Lung (tissue), 12 donors: Measurements from ENCODE around the gene G2E3. TPM values are rescaled to one million over a fixed set of nuclear protein-coding genes. Genes with fewer than 3 reads are reported as not detected.
"Not testable (repeated sequence)": the region's sequence is repeated elsewhere in the genome, so short reads cannot be mapped to it uniquely, and the experiment has no call there.

Experiments
- ATAC-seq: fragments of 200-7000 bp; cut with Tn5 transposase; one replicate; pipeline ENCODE4 v1.9.1; 2020; ENCODE audit warnings: moderate number of reproducible peaks; ENCODE audit not compliant: insufficient read depth, low FRiP score
- DNase-seq, 3 donors: peaks; one replicate each; pipeline ENCODE4 v3.0.0-alpha.2; 2013 to 2017
- H3K27ac ChIP-seq, 2 donors: one replicate each; pipeline ENCODE4 v1.5.1; 2013; ENCODE audit warnings: mild to moderate bottlenecking in 2 of 2, moderate library complexity in 2 of 2, control low read depth in 1 of 2, inconsistent platforms in 1 of 2, low read depth in 1 of 2, low read length in 1 of 2
- H3K27me3 ChIP-seq, 3 donors: one replicate each; pipeline ENCODE4 v1.5.1; 2013; ENCODE audit warnings: low read length in 2 of 3; ENCODE audit not compliant: control insufficient read depth in 3 of 3, insufficient read depth in 3 of 3
- H3K36me3 ChIP-seq, 4 donors: one replicate each; pipeline ENCODE4 v1.5.1; 2013; ENCODE audit warnings: low read length in 4 of 4, mild to moderate bottlenecking in 1 of 4, moderate library complexity in 1 of 4; ENCODE audit not compliant: control insufficient read depth in 4 of 4, insufficient read depth in 4 of 4
- H3K4me1 ChIP-seq, 5 donors: one replicate each; pipeline ENCODE4 v1.5.1; 2013; ENCODE audit warnings: low read length in 5 of 5, mild to moderate bottlenecking in 2 of 5, moderate library complexity in 1 of 5; ENCODE audit not compliant: control insufficient read depth in 5 of 5, insufficient read depth in 5 of 5
- H3K4me3 ChIP-seq: one replicate; pipeline ENCODE4 v1.5.1; 2013; ENCODE audit warnings: mild to moderate bottlenecking, control low read depth, moderate library complexity
- H3K9ac ChIP-seq, 2 donors: one replicate each; pipeline ENCODE4 v1.5.1; 2013; ENCODE audit warnings: low read length in 2 of 2, control low read depth in 1 of 2; ENCODE audit not compliant: insufficient read depth in 1 of 2
- H3K9me3 ChIP-seq, 4 donors: one replicate each; pipeline ENCODE4 v1.5.1; 2013; ENCODE audit warnings: low read length in 3 of 4, mild to moderate bottlenecking in 1 of 4, moderate library complexity in 1 of 4; ENCODE audit not compliant: control insufficient read depth in 4 of 4, insufficient read depth in 3 of 4
- CTCF ChIP-seq: IDR thresholded peaks from 2 replicates; pipeline ENCODE4 v1.5.1; 2012; ENCODE audit warnings: mild to moderate bottlenecking; ENCODE audit errors: control extremely low read depth, extremely low read depth
- WGBS, 2 donors: extraction: QIAGEN DNeasy Blood & Tissue Kit; methylation state at CpG; one replicate each; pipeline ENCODE4 v1.1.7; 2013; 5-methylcytosine and 5-hydroxymethylcytosine counted together
- polyA plus RNA-seq, 2 donors: library from polyadenylated mRNA; stranded (reverse); fragments of 200-250 nt; gene quantifications; one replicate each; pipeline ENCODE4 v1.2.1, GENCODE V29; 2013
- total RNA-seq, 2 donors: library from RNA; depleted of rRNA in 1 of 2; stranded (reverse); fragments of >200 nt in 1 of 2; gene quantifications; one replicate each; pipeline ENCODE4 v1.2.1, GENCODE V29; 2014 to 2021
- donor health status: control.
- donor health status: control.
- donor health status: Bipolar disorder and iron deficiency.
- donor health status: healthy.
- donor health status: DM: yes; HTN: yes; CAD: no.

G2E3 gene
- total and polyA plus RNA-seq, 4 donors, result 3.8 to 24.5 (median 8.5) TPM

GRCh38 chr14:30603402-30603801 lies 44.4 kb downstream of the G2E3 start:
- H3K36me3 ChIP-seq, result peaks cover 10 to 40% (median 28%) of the 10 kb centered on the region in 4 donors
- 88 to 92% methylated on average over 3 of the region's 3 CpGs for WGBS, 2 donors
- no peak for TF ChIP-seq CTCF

GRCh38 chr14:30604696-30605095 lies 45.7 kb downstream of the G2E3 start:
- DNase-seq, H3K9ac ChIP-seq, ATAC-seq, H3K9me3 ChIP-seq, H3K4me3 ChIP-seq, H3K4me1 ChIP-seq, H3K27me3 ChIP-seq, H3K27ac ChIP-seq: not testable (repeated sequence)
- H3K36me3 ChIP-seq, result peaks cover 10 to 42% (median 28%) of the 10 kb centered on the region in 4 donors
- 98 to 99% methylated on average over 8 of the region's 8 CpGs for WGBS, 2 donors

More at GRCh38 chr14:30603402-30603801, 44.4 kb downstream of the G2E3 start:
- H3K27ac ChIP-seq, result no peak overlapping the region
- H3K4me3 ChIP-seq, result no peak overlapping the region
- H3K27me3 ChIP-seq, result no peaks in the 10 kb centered on the region
- no peak overlapping the region for H3K9ac ChIP-seq
- no peak for DNase-seq
- no peak for ATAC-seq
- H3K4me1 ChIP-seq, result no peaks in the 10 kb centered on the region
- no peaks in the 10 kb centered on the region for H3K9me3 ChIP-seq

GRCh38 chr14:30607156-30607780 lies 48.3 kb downstream of the G2E3 start:
- no peaks in the 10 kb centered on the region for H3K9me3 ChIP-seq
- H3K27me3 ChIP-seq, result no peaks in the 10 kb centered on the region
- no peak overlapping the region for H3K9ac ChIP-seq
- 95 to 96% methylated on average over 1 of the region's 1 CpG for WGBS, 2 donors
- peaks cover 6 to 23% (median 13%) of the 10 kb centered on the region in 4 donors for H3K36me3 ChIP-seq
- no peak for TF ChIP-seq CTCF
- H3K27ac ChIP-seq, result no peak overlapping the region
- H3K4me1 ChIP-seq, result peaks cover 0 to 7% (median 4%) of the 10 kb centered on the region in 5 donors
- H3K4me3 ChIP-seq, result no peak overlapping the region
- no peak for DNase-seq
- ATAC-seq, result no peak

GRCh38 chr14:30608533-30609006 lies 49.6 kb downstream of the G2E3 start:
- H3K4me1 ChIP-seq, result peaks cover 0 to 7% (median 4%) of the 10 kb centered on the region in 5 donors
- no peaks in the 10 kb centered on the region for H3K9me3 ChIP-seq
- TF ChIP-seq CTCF, result no peak
- H3K27me3 ChIP-seq, result no peaks in the 10 kb centered on the region
- WGBS, 2 donors, result 94 to 95% methylated on average over 5 of the region's 5 CpGs
- peaks cover under 1 to 17% (median 7%) of the 10 kb centered on the region in 4 donors for H3K36me3 ChIP-seq
- ATAC-seq (no peak), DNase-seq (no peak)
- H3K9ac ChIP-seq, result no peak overlapping the region
- no peak overlapping the region for H3K27ac ChIP-seq
- H3K4me3 ChIP-seq, result no peak overlapping the region
